Upper lobe of right lung (tissue), 1 donor: ENCODE data around the gene FHOD3. TPM values are rescaled to one million over a fixed set of nuclear protein-coding genes. Genes with fewer than 3 reads are reported as not detected.

Experiments
- ATAC-seq: fragments of 200-7000 bp; cut with Tn5 transposase; one replicate; pipeline ENCODE4 v1.9.1; 2020; ENCODE audit warnings: mild to moderate bottlenecking, moderate library complexity
- DNase-seq: peaks from one replicate; pipeline ENCODE4 v3.0.0-alpha.2; 2020
- H3K27ac ChIP-seq: fragments of 200-600 bp; one replicate; pipeline ENCODE4 v1.8.0; 2022
- H3K27me3 ChIP-seq: fragments of 200-600 bp; one replicate; pipeline ENCODE4 v1.8.0; 2022; ENCODE audit warnings: mild to moderate bottlenecking
- H3K36me3 ChIP-seq: fragments of 200-600 bp; one replicate; pipeline ENCODE4 v1.8.0; 2022
- H3K4me1 ChIP-seq: fragments of 200-600 bp; one replicate; pipeline ENCODE4 v1.8.0; 2022
- H3K4me3 ChIP-seq: fragments of 200-600 bp; one replicate; pipeline ENCODE4 v1.8.0; 2022; ENCODE audit warnings: mild to moderate bottlenecking
- H3K9me3 ChIP-seq: fragments of 200-600 bp; one replicate; pipeline ENCODE4 v1.8.0; 2022
- intact Hi-C: fragments of 100-400 bp; cut with DNase I; formaldehyde crosslinking; loops from one replicate; pipeline ENCODE4 v1.11.0; 2022
- total RNA-seq: library from RNA; stranded (reverse); fragmentation: NEBNext Ultra II Directional; extraction: Animal tissue kit (Norgen Biotek cat#: 25700); gene quantifications from one replicate; pipeline ENCODE4 v1.2.1, GENCODE V29; 2021
- TF ChIP-seq, protein P1 (sequence below): fragments of 200-600 bp; IDR thresholded peaks from one replicate; pipeline ENCODE4 v1.8.0; 2022; ENCODE audit warnings: antibody characterized with exemption
- donor health status: DM: no; HTN: yes; CAD: no; lungs with severe emphysema.

FHOD3 gene
- total RNA-seq, 1 donor from 2014 or later = 1.9 TPM

DNA sequence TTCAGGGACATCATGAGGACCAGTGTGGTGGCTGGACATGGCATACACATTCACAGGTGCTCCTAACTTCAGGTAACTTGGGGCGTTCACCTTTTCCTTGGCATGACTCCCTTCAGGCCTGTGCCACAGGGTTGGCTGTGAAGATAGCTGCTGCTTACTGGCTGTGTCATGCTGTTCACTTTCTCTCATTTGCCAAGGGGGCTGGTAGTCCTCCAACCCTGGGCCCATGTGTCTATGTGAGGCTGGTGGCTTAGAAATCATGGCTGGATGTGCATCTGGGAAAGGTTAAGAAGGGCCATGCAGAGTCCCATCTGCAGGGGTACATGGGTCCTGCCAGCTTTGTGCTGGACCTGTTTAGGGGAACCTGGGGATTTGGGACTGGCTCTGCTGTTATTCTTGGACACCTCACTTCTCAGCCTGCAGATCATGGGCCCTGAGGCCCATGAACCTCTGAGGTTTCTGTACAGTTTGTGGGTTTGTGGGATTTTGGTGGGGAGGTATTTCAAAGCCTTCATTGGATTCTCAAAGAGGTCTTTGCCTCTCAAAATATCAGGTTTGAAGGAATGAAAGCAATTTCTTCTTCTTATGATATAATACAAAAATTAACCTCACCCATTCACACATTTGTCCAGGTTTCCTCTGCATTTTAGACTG, 62.9 kb downstream of the FHOD3 start:
- Histone ChIP-seq H3K27me3 (no peaks in the 10 kb centered on the region), H3K4me1 (no peaks in the 10 kb centered on the region), H3K4me3 (no peak overlapping the region), H3K36me3 (no peaks in the 10 kb centered on the region), H3K27ac (no peak overlapping the region), H3K9me3 (no peaks in the 10 kb centered on the region)
- TF ChIP-seq, protein P1, sequence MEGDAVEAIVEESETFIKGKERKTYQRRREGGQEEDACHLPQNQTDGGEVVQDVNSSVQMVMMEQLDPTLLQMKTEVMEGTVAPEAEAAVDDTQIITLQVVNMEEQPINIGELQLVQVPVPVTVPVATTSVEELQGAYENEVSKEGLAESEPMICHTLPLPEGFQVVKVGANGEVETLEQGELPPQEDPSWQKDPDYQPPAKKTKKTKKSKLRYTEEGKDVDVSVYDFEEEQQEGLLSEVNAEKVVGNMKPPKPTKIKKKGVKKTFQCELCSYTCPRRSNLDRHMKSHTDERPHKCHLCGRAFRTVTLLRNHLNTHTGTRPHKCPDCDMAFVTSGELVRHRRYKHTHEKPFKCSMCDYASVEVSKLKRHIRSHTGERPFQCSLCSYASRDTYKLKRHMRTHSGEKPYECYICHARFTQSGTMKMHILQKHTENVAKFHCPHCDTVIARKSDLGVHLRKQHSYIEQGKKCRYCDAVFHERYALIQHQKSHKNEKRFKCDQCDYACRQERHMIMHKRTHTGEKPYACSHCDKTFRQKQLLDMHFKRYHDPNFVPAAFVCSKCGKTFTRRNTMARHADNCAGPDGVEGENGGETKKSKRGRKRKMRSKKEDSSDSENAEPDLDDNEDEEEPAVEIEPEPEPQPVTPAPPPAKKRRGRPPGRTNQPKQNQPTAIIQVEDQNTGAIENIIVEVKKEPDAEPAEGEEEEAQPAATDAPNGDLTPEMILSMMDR = no peak
- DNase-seq (no peak), ATAC-seq (no peak)
- intact Hi-C loops = no loop called here

DNA sequence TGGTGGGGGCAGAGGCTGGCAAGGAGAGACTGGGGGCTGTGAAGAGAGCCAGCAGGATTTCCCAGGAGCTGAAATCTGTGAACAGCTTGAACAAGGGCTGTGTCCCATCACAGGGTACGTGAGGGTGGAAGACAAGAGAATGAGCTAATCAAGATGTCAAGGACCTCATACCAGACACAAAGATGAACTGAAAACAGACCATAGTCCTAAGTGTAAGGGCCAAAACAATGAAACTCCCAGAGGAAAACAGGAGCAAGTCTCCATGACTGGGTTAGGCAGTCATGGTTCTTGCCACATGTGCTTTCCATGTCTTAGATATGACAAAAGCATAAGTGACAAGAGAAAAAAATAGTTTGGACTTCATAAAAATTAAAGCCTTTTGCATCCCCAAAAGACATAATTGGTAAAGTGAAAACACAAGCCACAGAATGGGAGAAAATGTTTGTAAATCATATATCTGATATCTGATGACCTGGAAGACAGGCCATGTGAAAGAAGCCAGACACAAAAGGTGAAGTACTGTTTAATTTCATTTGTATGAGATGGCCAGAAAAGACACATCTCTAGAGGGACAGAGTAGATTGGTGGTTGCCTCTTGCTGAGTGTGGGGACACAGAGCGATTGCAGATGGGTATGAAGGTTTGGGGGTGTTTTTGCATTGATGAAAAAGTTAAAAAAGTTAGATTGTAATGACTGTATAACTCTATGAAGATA, 67.6 kb downstream of the FHOD3 start:
- Histone ChIP-seq H3K4me1 (no peaks in the 10 kb centered on the region), H3K9me3 (no peaks in the 10 kb centered on the region), H3K36me3 (no peaks in the 10 kb centered on the region), H3K4me3 (no peak overlapping the region), H3K27me3 (no peaks in the 10 kb centered on the region), H3K27ac (no peak overlapping the region)
- ATAC-seq (no peak), DNase-seq (no peak)
- TF ChIP-seq, protein P1 = no peak
- intact Hi-C loops = no loop called here

DNA sequence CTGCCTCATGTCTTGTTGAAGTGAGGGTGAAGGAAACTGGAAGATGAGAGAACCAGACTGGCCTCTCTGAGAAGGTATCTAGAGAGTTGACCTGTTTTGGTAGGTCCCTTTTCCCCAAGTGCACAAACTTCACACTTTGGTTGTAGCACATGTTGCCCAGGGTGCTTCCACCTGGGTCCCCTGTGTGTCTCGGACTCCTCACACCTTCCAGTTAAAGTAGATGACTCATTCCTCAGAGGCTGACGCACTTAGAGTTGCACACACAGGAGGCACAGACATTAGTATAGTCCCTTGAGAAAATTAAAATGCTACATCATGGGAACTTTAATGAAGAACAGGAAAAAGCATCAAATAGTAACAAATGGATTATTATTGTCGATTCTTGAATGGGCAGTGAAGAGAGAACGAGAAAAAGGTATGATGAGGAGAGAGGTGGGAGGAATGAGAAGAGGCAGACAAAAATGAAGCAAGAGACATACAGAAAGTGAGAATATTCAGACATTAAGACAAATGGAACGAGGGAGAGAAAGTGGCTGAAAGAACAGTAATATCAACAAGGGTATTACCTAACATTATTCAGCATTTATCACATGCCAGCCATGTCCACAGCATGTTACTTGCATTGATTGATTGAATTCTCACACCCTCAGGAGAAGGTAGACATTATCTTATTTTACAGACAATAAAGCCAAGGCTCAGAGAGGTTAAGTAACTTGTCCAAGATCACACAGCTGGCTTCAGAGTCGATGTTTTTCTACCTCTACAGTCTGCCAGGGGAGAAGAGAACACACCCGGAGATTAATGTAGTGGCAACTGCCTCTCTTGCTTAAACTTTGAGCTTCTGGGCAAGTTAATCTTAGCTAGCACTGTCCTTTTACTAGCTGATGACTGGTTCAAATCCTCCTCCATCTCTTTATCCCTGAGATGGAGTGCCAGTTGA, 68.6 kb downstream of the FHOD3 start:
- intact Hi-C loops = no loop called here

DNA sequence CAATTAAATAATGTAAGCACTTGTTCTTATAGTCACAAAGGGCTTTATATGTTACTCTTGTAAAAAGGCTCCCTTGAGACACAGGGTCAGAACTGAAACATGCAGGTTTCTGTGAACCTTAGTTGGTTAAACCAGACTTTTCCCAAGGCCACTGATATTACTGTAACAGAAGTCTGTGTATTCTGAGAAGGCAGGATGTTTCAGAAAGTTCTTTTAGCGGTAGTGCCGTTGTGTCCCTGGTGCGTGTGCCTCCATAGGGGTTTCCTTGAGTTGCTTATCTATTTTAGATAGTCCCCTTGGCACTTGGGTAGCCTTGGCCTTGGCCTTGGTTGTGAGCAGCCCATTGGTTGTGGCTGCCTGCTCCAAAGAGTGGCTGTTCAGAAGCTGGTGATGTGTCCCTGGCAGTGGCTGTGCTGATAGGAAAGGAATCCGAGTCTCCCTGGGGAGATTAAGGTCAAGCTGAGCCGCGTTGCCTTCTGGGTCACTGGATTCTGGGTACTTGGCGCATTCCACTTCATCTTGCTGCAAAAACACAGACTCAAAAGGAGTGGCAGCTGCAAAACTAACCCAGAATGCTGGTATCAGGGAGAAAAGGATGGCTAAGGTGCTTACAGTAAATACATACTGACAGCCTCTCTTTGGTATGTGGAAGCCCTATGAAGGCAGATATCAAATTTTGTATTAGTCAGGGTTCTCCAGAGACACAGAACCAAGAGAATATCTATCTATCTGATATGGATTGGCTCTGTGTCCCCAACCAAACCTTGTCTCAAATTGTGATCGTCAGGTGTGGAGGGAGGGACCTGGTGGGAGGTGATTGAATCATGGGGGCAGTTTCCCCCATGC, 69.7 kb downstream of the FHOD3 start:
- intact Hi-C loops = no loop called here
- Histone ChIP-seq H3K27me3 (no peaks in the 10 kb centered on the region), H3K4me1 (no peaks in the 10 kb centered on the region), H3K4me3 (no peak overlapping the region), H3K36me3 (no peaks in the 10 kb centered on the region), H3K27ac (no peak overlapping the region), H3K9me3 (no peaks in the 10 kb centered on the region)
- ATAC-seq (no peak), DNase-seq (no peak)
- TF ChIP-seq, protein P1 = no peak

More for the DNA sequence above, 68.6 kb downstream of the FHOD3 start:
- H3K27me3 ChIP-seq = no peaks in the 10 kb centered on the region
- DNase-seq (no peak), ATAC-seq (no peak)
- TF ChIP-seq, protein P1 = no peak
- H3K9me3 ChIP-seq = no peaks in the 10 kb centered on the region
- no peak overlapping the region for H3K27ac ChIP-seq
- H3K4me3 ChIP-seq = no peak overlapping the region
- H3K4me1 ChIP-seq = no peaks in the 10 kb centered on the region
- no peaks in the 10 kb centered on the region for H3K36me3 ChIP-seq

DNA sequence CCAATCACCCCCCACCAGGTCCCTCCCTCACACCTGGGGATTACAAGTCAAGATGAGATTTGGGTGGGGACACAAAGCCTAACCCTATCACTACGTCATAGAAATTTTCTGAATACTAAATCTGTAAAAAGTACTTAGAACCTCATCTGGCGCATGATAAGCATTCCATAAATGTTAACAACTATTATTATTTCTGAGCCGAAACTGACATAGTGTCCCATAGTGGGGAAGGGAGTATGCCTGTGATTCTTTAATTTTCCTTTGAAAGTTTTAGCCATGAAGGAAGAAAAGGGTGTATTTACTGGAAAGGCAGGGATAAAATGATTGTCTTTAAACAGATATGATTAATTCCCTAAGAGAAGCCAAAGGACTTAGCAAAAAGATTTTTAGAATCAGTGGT, 71.4 kb downstream of the FHOD3 start:
- ATAC-seq = no peak
- DNase-seq = no peak
- Histone ChIP-seq H3K27ac (no peak overlapping the region), H3K36me3 (no peaks in the 10 kb centered on the region), H3K4me1 (no peaks in the 10 kb centered on the region), H3K9me3 (no peaks in the 10 kb centered on the region), H3K4me3 (no peak overlapping the region), H3K27me3 (no peaks in the 10 kb centered on the region)
- TF ChIP-seq, protein P1 = no peak
- intact Hi-C loops = no loop called here
